DOHH2 (cell line): ENCODE results near the gene RIPPLY3.

Experiments
- CTCF ChIP-seq: fragments of 200-600 bp; sonication (generic); IDR thresholded peaks from one replicate; pipeline ENCODE4 v1.5.1; 2014; ENCODE audit warnings: antibody characterized with exemption, mild to moderate bottlenecking, low read depth, low read length; ENCODE audit not compliant: poor library complexity, severe bottlenecking
- EZH2phosphoT487 ChIP-seq: fragments of 200-600 bp; sonication (generic); IDR thresholded peaks from 2 replicates; pipeline ENCODE4 v1.6.1; 2017; ENCODE audit warnings: borderline replicate concordance, mild to moderate bottlenecking, antibody characterized with exemption, low read length, moderate library complexity, mixed read lengths

- TF ChIP-seq CTCF, result no peak
- no peak for TF ChIP-seq EZH2phosphoT487
These were observed 31.7 kb upstream of the RIPPLY3 start for GRCh38 chr21:36974851-36975192.
